VCaP (cell line): ENCODE measurements around the gene POR.
"Not testable (repeated sequence)": the region's sequence is repeated elsewhere in the genome, so short reads cannot be mapped to it uniquely, and the experiment has no call there.

ENCODE experiments used
- H3K27ac ChIP-seq: fragments of 450-650 bp; 2 replicates; pipeline ENCODE4 v1.5.1; 2017
- CTCF ChIP-seq: fragments of 450-650 bp; conservative IDR thresholded peaks from 2 replicates; pipeline ENCODE4 v1.5.1; 2017; ENCODE audit warnings: mild to moderate bottlenecking, moderate library complexity

Gene POR

GRCh38 chr7:75872073-75872782 is 42.7 kb upstream of the POR start:
- no peak for TF ChIP-seq CTCF
- no peak overlapping the region for H3K27ac ChIP-seq

GRCh38 chr7:75874180-75874579 is 40.8 kb upstream of the POR start:
- not testable (repeated sequence) for H3K27ac ChIP-seq

GRCh38 chr7:75875113-75876080 is 39.6 kb upstream of the POR start:
- no peak for TF ChIP-seq CTCF

GRCh38 chr7:75876126-75876881 is 38.7 kb upstream of the POR start:
- TF ChIP-seq CTCF = no peak
- H3K27ac ChIP-seq = no peak overlapping the region

More at GRCh38 chr7:75875113-75876080, 39.6 kb upstream of the POR start:
- H3K27ac ChIP-seq = no peak overlapping the region

GRCh38 chr7:75878312-75878768 is 36.6 kb upstream of the POR start:
- peak overlapping the region; percentile 89 for H3K27ac ChIP-seq
- no peak for TF ChIP-seq CTCF

- peak within 1 kb of the TSS; percentile 89 for H3K27ac ChIP-seq
- TF ChIP-seq CTCF = no peak
Observed at GRCh38 chr7:75878769-75879611, 36.0 kb upstream of the POR start, which contains the start of gene RHBDD2. TSS of gene RHBDD2 (plus strand) at chr7:75879034. CDS start at chr7:75879083, 49 bp downstream.

GRCh38 chr7:75879771-75880184 is 35.2 kb upstream of the POR start:
- TF ChIP-seq CTCF = no peak

More at GRCh38 chr7:75879771-75880184, 35.2 kb upstream of the POR start:
- H3K27ac ChIP-seq = peak overlapping the region; percentile 89
